Bronchial epithelial cell (primary cell): ENCODE data around the gene CCM2. TPM values are rescaled to one million over a fixed set of nuclear protein-coding genes. Genes with fewer than 3 reads are reported as not detected.
A peak's percentile ranks its signal among the peaks of the same experiment; 100 is the strongest.

Experiments used
- DNase-seq: peaks from one replicate; pipeline ENCODE4 v3.0.0-alpha.2; 2010; ENCODE audit warnings: low read depth
- FAIRE-seq: peaks from 2 replicates; lab custom pipeline; 2011; peaks lifted over from hg19 to GRCh38; lab: Jason Lieb, UNC
- H3K27me3 ChIP-seq: 2 replicates; pipeline ENCODE4 v1.5.1; 2011; ENCODE audit warnings: low read length; ENCODE audit not compliant: control insufficient read depth, insufficient read depth
- H3K36me3 ChIP-seq: 2 replicates; pipeline ENCODE4 v1.5.1; 2011; ENCODE audit warnings: low read length; ENCODE audit not compliant: control insufficient read depth, insufficient read depth
- H3K4me3 ChIP-seq: 2 replicates; pipeline ENCODE4 v1.5.1; 2011; ENCODE audit warnings: mild to moderate bottlenecking, low read depth, low read length, control low read depth
- CTCF ChIP-seq: IDR thresholded peaks from 2 replicates; pipeline ENCODE4 v1.5.1; 2011; ENCODE audit warnings: mild to moderate bottlenecking, moderate library complexity, low read length, control low read depth, inconsistent platforms; ENCODE audit not compliant: insufficient read depth, severe bottlenecking
- total RNA-seq: library from RNA; depleted of rRNA; stranded (reverse); fragments of >200 nt; gene quantifications from 2 replicates; pipeline ENCODE4 v1.2.1, GENCODE V29; 2014

CCM2 gene
- total RNA-seq, 1 donor from 2014 or later, result 45.0 TPM

- peaks cover 4% of the 10 kb centered on the region for H3K36me3 ChIP-seq
- FAIRE-seq, result no peak
These were observed 48.7 kb downstream of the CCM2 start for GRCh38 chr7:45048748-45049147.

GRCh38 chr7:45050198-45050597 is 50.2 kb downstream of the CCM2 start:
- FAIRE-seq (no peak), DNase-seq (no peak)
- no peak overlapping the region for H3K4me3 ChIP-seq
- peaks cover 4% of the 10 kb centered on the region for H3K36me3 ChIP-seq
- no peak for TF ChIP-seq CTCF
- no peaks in the 10 kb centered on the region for H3K27me3 ChIP-seq

More at GRCh38 chr7:45048748-45049147, 48.7 kb downstream of the CCM2 start:
- no peak for TF ChIP-seq CTCF
- no peak overlapping the region for H3K4me3 ChIP-seq
- peak; percentile 76 for DNase-seq
- H3K27me3 ChIP-seq, result no peaks in the 10 kb centered on the region

- H3K27me3 ChIP-seq, result no peaks in the 10 kb centered on the region
- H3K36me3 ChIP-seq, result peaks cover 4% of the 10 kb centered on the region
- FAIRE-seq (no peak), DNase-seq (no peak)
- TF ChIP-seq CTCF, result no peak
- no peak overlapping the region for H3K4me3 ChIP-seq
These were observed 52.0 kb downstream of the CCM2 start for GRCh38 chr7:45052011-45052410.

- DNase-seq (no peak), FAIRE-seq (no peak)
- Histone ChIP-seq H3K27me3 (no peaks in the 10 kb centered on the region), H3K4me3 (no peak overlapping the region), H3K36me3 (peaks cover 2% of the 10 kb centered on the region)
- no peak for TF ChIP-seq CTCF
These were observed 53.4 kb downstream of the CCM2 start for GRCh38 chr7:45053401-45053800.

GRCh38 chr7:45053941-45054340 is 53.9 kb downstream of the CCM2 start:
- DNase-seq (no peak), FAIRE-seq (no peak)
- TF ChIP-seq CTCF, result no peak
- Histone ChIP-seq H3K27me3 (no peaks in the 10 kb centered on the region), H3K36me3 (peaks cover 2% of the 10 kb centered on the region), H3K4me3 (no peak overlapping the region)

GRCh38 chr7:45054442-45054841 is 54.4 kb downstream of the CCM2 start:
- no peak for TF ChIP-seq CTCF
- FAIRE-seq, result no peak
- DNase-seq, result no peak

More at GRCh38 chr7:45054442-45054841, 54.4 kb downstream of the CCM2 start:
- Histone ChIP-seq H3K4me3 (no peak overlapping the region), H3K27me3 (no peaks in the 10 kb centered on the region), H3K36me3 (peaks cover 2% of the 10 kb centered on the region)
